Activated CD8-positive, alpha-beta memory T cell treated with anti-CD3 and anti-CD28 coated beads, Interleukin-2, amount 50 U/mL, for 1 hour (primary cell): Measurements from ENCODE around the gene CBY2.
"Not testable (repeated sequence)": the region's sequence is repeated elsewhere in the genome, so short reads cannot be mapped to it uniquely, and the experiment has no call there.

Experiments
- DNase-seq: peaks from one replicate; pipeline ENCODE4 v3.0.0-alpha.2; 2020; ENCODE audit errors: extremely low read depth

CBY2 gene, protein sequence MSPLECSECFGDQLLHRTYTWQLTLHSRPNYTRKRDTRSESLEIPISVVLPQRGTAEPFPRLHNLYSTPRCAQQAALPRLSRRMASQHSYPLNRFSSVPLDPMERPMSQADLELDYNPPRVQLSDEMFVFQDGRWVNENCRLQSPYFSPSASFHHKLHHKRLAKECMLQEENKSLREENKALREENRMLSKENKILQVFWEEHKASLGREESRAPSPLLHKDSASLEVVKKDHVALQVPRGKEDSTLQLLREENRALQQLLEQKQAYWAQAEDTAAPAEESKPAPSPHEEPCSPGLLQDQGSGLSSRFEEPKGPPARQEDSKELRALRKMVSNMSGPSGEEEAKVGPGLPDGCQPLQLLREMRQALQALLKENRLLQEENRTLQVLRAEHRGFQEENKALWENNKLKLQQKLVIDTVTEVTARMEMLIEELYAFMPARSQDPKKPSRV

DNA sequence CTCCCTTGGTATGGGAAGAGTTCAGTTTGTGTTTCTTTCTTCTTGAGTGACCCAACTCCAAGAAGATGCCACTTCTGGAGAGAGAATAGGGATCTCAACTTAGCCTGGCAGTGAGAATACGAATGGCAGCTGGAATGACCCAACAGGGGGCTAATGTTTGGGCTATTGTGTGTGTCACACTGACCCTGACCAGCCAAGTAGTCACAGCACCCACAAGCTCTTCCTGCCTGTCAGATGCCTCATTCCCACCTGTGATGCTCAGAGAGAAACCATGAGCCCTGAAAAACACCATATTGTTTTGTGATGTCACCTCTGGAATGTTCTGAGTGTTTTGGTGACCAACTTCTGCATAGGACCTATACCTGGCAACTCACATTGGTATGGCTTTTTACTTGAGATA is at the start of gene CBY2:
Gene CBY2, plus strand, starts transcription at position 233 of the 400 bp plus-strand sequence. Its CDS starts 71 bp downstream, at position 304.
- DNase-seq, result no peak

DNA sequence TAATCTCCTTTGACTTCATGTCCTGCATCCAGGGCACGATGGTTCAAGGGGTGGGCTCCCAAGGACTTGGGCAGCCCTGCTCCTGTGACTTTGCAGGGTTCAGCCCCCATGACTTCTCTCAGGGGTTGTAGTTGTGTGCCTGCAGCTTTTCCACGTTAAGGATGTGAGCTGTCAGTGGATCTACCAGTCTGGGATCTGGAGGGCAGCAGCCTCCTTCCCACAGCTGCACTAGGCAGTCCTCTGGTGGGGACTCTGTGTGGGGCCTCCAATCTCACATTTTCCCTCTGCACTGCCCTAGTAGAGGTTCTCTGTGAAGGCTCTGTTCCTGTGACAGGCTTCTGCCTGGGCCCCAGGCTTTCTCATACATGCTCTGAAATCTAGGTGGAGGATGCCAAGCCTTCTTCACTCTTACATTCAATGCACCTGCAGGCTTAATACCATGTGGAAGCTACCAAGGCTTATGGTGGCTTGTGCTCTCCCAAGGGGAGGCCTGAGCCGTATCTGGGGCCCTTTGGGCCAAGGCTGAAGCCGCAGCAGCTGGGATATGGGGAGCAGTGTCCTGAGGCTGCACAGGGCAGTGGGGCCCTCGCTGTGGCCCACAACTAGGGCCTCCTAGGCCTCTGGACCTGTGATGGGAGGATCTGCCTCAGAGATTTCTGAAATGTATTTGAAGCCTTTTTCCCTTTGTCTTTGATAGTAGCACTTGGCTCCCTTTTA is 47.3 kb upstream of the CBY2 start:
- no peak for DNase-seq

DNA sequence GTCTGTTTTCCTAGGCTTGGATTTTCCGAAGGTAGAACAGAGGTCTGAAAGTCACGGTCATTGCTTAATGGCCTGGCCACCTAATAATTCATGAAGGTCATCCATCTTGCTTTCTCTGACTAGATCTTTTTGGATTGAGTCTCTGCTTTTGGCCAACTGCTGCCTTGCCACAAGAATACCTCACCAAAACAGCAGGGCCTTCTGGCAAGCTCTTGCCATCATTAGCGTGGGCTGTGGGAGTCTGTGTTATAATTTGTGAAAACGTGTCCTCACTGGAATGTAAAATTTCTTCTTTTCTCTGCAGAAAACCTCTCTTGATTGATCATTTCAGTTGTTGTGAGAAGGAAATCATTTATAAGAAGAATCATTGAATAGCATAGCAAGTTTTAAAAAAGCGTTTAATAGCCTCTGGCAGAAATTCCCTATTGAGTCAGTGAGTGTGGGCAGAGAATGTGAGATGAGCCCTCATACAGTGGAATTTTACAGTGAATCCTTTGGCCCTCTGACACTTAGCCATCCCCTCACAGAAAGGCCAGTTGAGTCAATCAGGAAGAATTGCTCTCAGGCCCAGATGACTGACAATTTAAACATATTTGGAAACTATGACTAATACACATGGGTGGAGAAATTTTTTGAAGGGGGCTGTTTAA is 43.4 kb upstream of the CBY2 start:
- DNase-seq, result no peak

DNA sequence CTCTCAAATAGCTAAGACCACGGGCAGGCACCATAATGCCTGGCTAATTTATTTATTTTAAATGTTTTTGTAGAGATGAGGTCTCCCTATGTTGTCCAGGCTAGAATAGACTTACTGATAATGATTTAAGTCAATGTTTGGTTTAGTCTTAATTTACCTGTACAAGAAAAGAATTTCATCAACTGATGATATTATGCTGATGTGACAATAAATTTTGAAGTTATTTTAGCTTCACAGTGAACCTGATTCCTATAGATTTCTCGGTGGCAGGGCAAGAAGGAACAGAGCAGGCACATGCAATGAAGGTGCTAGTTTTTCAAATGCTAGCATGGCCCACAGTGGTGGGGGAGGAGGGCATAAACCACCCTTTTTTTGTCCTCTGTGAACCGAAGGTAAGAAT is 42.6 kb upstream of the CBY2 start:
- DNase-seq, result no peak

DNA sequence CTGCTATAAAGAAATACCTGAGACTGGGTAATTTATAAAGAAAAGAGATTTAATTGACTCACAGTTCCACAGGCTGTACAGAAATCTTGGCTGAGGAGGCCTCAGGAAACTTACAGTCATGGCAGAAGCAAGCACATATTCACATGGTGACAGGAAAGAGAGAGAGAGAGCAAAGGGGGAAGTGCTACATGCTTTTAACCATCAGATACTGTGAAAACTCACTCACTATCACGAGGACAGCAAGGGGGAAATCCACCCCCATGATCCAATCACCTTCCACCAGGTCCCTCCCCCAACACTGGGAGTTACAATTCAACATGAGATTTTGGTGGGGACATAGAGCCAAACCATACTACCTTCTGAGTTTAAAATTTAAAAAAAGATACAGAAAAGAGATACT is 41.7 kb upstream of the CBY2 start:
- not testable (repeated sequence) for DNase-seq

DNA sequence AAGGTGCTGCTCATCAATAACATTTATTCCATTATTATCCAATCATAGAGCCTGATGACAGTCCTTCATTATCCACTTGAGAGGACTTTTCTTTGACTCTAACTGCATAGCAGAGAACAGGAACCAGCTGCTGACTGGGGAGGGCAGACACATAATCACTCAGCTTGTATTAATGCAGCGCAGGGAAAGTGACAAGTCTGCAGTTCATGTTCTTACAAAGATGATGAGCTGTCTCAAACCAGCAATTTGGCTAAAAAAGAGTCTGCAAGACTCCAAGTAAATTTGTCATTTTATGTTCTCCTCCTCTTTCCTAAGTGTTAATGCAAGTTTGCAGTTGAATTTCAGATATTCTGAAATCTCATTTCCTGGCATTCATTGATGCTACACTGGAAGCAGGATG is 40.0 kb upstream of the CBY2 start:
- DNase-seq, result no peak

DNA sequence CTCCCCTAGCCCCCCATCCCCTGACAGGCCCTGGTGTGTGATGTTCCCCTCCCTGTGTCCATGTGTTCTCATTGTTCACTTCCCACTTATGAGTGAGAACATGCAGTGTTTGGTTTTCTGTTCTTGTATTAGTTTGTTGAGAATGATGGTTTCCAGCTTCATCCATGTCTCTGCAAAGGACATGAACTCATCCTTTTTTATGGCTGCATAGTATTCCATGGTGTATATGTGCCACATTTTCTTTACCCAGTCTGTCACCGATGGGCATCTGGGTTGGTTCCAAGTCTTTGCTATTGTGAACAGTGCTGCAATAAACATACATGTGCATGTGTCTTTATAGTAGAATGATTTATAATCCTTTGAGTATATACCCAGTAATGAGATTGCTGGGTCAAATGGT is 39.2 kb upstream of the CBY2 start:
- DNase-seq, result not testable (repeated sequence)

DNA sequence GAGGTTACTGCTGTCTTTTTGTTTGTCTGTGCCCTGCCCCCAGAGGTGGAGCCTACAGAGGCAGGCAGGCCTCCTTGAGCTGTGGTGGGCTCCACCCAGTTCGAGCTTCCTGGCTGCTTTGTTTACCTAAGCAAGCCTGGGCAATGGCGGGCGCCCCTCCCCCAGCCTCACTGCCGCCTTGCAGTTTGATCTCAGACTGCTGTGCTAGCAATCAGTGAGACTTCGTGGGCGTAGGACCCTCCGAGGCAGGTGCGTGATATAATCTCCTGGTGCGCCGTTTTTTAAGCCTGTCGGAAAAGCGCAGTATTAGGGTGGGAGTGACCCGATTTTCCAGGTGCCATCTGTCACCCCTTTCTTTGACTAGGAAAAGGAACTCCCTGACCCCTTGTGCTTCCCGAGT is 32.5 kb upstream of the CBY2 start:
- DNase-seq, result not testable (repeated sequence)

DNA sequence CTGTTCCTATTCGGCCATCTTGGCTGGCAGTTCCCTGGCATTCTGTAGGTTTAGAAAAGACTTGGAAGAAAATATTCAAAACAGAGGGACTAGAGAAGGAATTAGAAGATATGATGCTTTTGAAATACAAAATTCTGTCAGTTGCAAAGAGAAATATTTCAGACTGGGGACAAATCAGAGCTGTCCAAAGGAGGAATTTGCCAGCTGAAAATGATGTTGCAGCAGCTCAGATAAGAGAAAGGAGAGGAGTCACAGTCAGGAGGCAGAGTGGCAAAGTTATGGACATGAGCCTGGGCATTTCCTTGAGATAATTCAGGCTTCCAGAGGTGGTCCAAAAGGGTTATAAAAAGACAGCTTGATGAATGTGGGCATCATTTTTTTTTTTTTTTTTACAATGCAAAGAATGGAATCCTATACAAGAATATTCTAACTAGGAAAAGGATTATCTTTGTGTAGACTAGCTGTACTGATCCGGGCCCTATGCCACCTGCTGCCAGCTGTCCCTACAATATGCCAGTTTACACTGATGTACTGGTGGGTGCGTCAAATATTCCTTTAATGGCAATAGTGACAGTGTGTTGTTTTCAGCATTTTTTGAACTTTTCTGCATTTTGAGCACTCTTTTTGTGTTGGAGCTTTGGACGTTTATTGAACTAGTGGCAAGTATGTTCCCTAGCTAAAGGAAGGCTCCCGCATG is 31.8 kb upstream of the CBY2 start:
- DNase-seq, result no peak

DNA sequence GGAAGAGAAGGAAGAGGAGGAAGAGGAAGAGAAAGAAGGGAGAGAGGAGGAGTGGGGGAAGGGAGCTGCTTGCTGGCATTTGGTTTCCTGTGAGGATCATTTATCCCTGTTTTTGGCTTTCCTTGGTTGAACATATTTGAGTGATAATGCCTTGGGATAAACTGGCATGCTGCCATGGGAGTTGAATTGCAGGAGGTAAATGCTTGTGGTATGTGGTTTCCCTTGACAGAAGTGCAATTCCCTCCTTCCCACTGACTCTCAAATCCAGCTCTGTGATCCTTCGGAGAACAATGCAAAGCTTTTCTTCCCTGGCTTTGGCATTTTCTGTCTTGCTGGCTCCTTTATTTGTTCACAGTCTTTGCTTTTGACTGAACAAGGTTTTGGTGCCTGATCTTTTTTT is 27.2 kb upstream of the CBY2 start:
- DNase-seq, result no peak

DNA sequence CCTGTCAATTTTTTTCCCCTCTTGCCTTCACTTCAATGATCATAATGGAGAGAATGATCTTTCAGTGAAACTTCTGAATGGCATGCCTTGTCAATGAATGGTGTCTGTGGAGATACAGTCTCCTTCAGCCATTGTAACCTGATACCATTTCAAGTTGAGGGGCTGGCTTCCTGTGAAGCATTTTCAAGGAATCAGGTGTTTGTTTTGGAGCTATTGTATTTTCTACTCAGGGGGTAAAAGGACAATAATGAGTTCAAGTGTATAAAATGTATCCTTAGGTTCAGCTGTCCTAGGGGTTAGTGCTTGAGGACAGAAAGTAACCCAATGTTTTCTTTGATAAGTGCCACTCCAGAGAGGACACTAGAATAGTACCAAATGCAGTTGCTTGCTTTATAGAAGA is 23.8 kb upstream of the CBY2 start:
- no peak for DNase-seq

DNA sequence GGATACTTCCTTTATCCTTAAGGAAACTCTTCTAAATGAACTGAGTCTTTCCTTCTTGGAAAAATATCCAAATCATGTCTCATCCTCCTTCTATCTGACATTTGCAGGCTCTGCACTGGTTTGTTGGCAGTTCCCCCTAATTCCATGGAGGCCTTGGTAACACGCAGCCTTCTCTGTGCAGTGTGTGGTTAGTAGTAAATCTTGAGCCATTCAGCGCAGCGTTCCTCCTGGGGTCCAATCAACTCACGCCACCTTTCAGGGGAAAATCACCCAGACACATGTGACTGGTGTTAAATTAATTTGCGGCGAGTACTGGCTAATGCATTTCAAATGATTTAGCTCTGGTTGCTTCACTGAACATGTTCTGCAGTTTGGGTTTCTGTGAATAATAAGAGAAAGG is 21.0 kb upstream of the CBY2 start:
- no peak for DNase-seq

DNA sequence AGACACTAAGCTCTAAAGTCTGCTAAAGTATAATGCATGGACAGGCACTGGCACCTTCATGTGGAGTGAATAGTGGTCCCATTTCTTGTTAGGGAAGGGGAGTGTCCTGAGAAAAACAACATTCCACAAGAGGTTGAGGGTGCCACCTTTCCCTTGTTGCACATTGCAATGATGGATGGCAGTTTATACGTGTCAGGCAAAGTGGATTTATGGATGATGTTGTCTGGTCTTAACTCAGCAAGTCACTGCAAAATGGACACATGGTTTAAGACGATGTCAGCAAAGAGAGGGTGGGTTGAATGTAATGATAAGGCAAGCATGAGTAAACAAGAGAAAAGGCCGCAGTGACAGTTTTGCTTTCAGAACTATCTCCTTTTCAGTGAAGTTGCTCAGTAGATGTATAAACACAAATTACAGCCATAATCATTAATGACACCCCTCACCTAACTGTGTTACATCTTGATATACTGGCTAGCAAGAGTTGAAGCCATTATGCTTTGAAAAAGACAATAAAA is 19.6 kb upstream of the CBY2 start:
- DNase-seq, result no peak

DNA sequence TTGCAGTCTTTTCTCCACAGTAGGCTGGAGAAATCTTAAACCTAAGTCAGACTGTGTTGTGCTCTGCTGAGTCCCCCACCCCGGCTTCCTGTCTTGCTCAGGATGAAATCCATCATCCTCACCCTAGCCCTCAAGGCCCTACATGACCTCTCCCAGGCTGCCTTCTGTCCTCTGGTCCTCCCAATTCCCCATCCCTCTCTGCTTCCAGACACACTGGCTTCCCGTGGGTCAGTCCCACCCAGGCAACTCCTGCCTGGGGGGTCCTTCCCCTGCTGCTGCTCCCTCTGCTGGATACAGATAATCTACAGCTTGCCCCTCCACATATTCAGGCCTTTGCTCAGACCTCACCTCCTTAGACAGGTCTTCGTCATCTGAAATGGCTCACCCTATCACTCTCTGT is 18.4 kb upstream of the CBY2 start:
- no peak for DNase-seq

DNA sequence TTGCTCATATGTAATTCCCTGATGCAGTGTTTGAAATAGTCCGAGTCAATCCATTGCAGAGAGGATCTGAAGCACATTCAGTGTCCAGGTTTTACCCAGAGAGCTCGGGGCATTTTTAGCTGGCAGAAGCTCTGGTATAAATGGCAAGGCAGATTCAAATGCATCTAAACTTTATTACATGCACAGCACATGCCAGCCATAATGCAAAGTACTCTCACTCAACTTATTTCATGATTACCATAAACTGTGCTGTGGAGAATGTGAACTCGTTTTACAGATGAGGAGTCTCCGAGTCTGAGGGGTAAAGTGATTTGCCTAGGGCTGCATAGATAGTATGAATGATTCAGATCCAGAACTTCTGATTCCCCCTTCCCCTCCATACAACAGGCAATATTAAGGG is 13.5 kb upstream of the CBY2 start:
- DNase-seq, result no peak

DNA sequence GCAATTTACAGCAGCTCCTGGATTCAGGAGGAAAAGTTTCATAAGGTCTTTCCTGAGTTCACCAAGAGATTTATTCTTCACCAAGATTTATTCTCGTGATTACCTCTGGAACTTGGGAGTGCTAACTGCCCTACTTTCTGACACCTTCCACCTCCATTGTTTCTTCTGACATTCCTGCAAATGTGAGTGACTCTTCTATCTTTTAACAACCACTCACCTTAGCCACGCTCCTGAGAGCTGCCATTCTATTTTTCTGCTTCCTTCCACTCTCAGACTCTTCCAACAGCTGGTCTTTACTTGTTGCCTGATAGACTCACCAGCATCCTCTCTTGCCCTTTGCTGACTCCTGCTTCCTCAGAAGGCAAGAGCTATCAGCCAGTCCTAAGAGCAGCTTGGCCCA is 11.5 kb upstream of the CBY2 start:
- DNase-seq, result no peak

DNA sequence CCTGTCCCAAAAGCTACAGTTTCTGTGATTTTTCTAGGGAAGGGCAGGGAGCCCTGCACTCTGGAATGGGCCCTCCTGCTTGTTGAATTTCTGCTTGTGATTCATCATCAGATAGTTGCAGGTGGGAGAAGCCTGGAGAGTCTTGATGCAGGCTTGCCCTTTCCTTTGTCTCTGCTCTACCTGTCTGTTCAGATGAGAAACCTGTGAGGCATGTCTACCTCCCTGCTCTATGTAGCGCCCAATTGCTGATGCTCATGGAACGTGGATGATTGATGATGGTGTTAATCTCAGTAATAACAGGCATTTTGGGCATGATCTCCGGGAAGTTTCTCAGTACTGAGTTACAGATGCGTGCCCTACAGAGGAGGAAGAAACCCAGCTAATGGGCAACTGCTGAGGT is 10.9 kb upstream of the CBY2 start:
- DNase-seq, result no peak

DNA sequence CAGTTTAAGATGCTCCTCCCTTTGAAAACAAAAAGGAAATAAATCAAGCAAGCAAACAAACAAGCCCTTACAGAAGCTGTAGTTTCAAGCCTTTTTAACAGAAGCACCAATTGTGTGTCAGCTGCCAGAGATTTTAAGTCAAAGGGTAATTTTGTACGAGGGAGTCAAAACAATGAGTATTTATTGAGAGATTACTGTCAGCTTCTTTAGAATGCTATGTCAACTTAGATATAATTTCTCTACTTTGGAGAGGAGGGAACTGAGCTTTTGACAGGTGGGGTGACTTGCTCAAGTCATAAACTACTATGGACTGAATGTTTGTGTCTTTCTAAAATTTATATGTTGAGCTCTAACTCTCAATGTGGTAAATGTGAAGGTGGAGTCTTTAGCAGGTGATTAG is 10.5 kb upstream of the CBY2 start:
- no peak for DNase-seq

DNA sequence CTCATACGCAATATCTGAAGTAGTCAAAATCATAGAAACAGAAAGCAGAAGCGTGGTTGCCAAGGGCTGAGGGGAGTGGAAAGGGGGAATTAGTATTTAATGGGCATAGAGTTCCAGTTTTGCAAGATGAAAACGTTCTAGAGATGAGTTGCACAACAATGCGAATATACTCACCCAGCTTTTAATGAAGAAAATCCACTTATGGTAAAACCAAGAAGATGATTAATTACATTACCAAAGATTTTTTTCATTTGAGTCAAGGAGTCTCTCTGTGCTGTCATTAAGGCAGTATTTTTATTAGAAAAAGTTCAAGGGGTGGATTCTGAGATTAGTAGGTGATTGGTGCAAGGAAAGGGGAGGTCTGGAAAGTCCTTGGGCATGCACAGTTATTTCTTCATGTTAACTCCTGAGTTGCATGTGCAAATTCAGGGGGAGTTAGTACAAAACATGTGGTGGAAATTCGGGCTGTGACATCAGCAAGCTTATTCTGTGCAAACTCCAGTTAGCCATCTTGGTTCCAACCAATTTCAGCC is 6.9 kb upstream of the CBY2 start:
- no peak for DNase-seq

DNA sequence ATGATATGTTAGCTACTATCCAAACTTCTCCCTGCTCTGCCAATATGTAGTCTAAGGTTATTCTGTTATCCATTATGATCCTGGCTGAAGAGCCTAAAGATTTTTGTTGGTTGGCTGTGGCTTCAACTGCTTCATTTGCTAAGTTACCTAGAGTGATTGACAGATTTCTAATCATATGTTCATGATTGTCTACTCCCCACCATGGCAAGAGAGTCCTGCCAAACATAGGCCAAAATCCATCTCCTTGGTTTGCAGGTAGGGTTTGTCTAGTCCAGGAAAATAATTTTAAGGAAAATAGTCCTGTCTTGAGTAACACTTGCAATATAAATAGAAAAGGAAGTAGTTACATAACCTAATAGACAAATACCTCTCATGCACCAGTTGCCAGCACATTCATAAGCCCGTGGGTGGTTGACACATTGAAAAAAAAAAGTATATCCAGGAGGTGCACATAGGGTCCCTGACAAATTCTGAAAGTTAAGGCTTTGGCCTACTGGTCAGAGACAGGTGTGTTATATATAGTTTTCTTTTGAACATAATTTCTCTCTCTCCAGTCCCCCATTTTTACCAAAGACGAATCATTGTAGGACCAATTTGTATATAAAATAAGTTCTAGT is 5.4 kb upstream of the CBY2 start:
- no peak for DNase-seq
